Esophagus muscularis mucosa (tissue), 4 donors: ENCODE data around the gene PLPP4. TPM values are rescaled to one million over a fixed set of nuclear protein-coding genes. Genes with fewer than 3 reads are reported as not detected.

Experiments
- DNase-seq: peaks from one replicate; pipeline ENCODE4 v3.0.0-alpha.2; 2017; ENCODE audit errors: extremely low spot score
- H3K27ac ChIP-seq, 4 donors: fragments of 200-600 bp; sonication (generic); replicated peaks in 1 of 4; 1 replicate in 3 of 4; 2 replicates in 1 of 4; pipeline ENCODE4 v1.5.1; 2016 to 2019; ENCODE audit warnings: mild to moderate bottlenecking in 1 of 4
- H3K27me3 ChIP-seq, 4 donors: fragments of 200-600 bp; sonication (generic); one replicate each; pipeline versions ENCODE4 v1.5.1 to v1.6.0; 2016 to 2019
- H3K36me3 ChIP-seq, 4 donors: fragments of 200-600 bp; sonication (generic); one replicate each; pipeline ENCODE4 v1.5.1; 2016 to 2019
- H3K4me1 ChIP-seq, 4 donors: fragments of 200-600 bp; sonication (generic); one replicate each; pipeline ENCODE4 v1.5.1; 2016 to 2019
- H3K4me3 ChIP-seq, 4 donors: fragments of 200-600 bp; sonication (generic); 1 replicate in 2 of 4; 2 replicates in 2 of 4; pipeline ENCODE4 v1.5.1; 2016 to 2019; ENCODE audit warnings: mild to moderate bottlenecking in 4 of 4, moderate library complexity in 1 of 4
- H3K9me3 ChIP-seq, 4 donors: fragments of 200-600 bp; sonication (generic); 1 replicate in 3 of 4; 2 replicates in 1 of 4; pipeline ENCODE4 v1.5.1; 2016 to 2019
- EP300 ChIP-seq: sonication (generic); formaldehyde crosslinking; IDR thresholded peaks from one replicate; pipeline ENCODE4 v1.6.1; 2017; ENCODE audit warnings: antibody characterized with exemption
- POLR2A ChIP-seq: fragments of 450-650 bp; IDR thresholded peaks from one replicate; pipeline ENCODE4 v1.6.1; 2017; ENCODE audit warnings: antibody characterized with exemption, moderate library complexity, mild to moderate bottlenecking, low read depth
- POLR2AphosphoS5 ChIP-seq, 2 donors: sonication (generic); formaldehyde crosslinking; IDR thresholded peaks; one replicate each; pipeline ENCODE4 v1.6.1; 2017; ENCODE audit warnings: antibody characterized with exemption in 2 of 2
- WGBS: methylation state at CpG from one replicate; pipeline ENCODE4 v1.1.5; 2018; 5-methylcytosine and 5-hydroxymethylcytosine counted together
- intact Hi-C: fragments of 100-400 bp; cut with DNase I; formaldehyde crosslinking; loops from one replicate; pipeline ENCODE4 v1.15.1; 2023
- total RNA-seq, 4 donors: library from RNA; depleted of rRNA; stranded (reverse); fragments of >200 nt; gene quantifications; one replicate each; pipeline versions ENCODE4 v1.1.0 to v1.2.1, GENCODE V29; 2016
- TF ChIP-seq, protein P1 (sequence below), 3 experiments: fragments of 200-600 bp in 2 of 3; fragments of 450-650 bp in 1 of 3; sonication (generic) in 2 of 3; IDR thresholded peaks; one replicate each; pipeline ENCODE4 v1.5.1; 2017 to 2019; ENCODE audit warnings: antibody characterized with exemption in 3 of 3, mild to moderate bottlenecking in 2 of 3, moderate library complexity in 1 of 3

The PLPP4 gene
- total RNA-seq, 4 donors from 2014 or later = 0.84 to 2.1 (median 1.3) TPM

DNA sequence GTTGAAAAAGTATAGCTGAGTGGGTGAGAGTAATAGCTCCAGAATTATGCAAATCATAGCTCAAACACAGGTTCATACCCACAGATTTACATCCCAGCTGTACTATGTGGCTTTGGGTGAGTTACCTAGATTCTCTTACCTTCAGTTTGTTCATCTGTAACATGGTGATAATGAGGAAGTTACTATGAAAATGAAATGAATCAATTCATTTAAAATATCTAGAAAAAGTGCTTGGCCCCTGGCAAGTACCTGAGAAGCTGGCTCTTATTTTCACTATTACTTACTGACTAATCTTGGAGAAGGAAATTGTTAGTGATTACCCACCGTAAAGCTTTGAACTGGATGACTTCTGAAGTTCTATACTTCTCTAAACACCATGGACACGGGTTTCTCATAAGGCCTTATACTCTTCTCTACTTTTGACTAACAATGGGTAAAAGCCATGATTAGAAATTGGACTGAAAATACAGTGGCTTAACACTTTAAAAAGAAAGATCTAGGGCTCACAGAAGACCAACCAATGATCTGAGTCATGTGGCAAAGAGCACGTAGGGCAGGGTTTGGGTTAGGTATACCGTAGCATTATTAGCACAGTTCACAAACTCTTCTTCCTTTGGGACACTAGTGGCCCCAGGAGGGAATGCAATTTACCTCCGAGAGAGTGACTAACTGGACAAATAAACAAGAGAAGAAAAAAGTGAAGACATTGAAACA lies 149.2 kb downstream of the PLPP4 start:
- DNase-seq = peak; percentile 50
- no peak overlapping the region for H3K4me3 ChIP-seq
- no peaks in the 10 kb centered on the region for H3K4me1 ChIP-seq
- TF ChIP-seq POLR2AphosphoS5 (IDR thresholded peaks at IDR 0.05) (no peak), POLR2A (no peak), EP300 (no peak)
- TF ChIP-seq, protein P1, sequence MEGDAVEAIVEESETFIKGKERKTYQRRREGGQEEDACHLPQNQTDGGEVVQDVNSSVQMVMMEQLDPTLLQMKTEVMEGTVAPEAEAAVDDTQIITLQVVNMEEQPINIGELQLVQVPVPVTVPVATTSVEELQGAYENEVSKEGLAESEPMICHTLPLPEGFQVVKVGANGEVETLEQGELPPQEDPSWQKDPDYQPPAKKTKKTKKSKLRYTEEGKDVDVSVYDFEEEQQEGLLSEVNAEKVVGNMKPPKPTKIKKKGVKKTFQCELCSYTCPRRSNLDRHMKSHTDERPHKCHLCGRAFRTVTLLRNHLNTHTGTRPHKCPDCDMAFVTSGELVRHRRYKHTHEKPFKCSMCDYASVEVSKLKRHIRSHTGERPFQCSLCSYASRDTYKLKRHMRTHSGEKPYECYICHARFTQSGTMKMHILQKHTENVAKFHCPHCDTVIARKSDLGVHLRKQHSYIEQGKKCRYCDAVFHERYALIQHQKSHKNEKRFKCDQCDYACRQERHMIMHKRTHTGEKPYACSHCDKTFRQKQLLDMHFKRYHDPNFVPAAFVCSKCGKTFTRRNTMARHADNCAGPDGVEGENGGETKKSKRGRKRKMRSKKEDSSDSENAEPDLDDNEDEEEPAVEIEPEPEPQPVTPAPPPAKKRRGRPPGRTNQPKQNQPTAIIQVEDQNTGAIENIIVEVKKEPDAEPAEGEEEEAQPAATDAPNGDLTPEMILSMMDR (IDR thresholded peaks at IDR 0.05) = no peak
- no peak overlapping the region for H3K27ac ChIP-seq
- intact Hi-C loops = no loop called here
- H3K36me3 ChIP-seq = no peaks in the 10 kb centered on the region
- no peaks in the 10 kb centered on the region for H3K27me3 ChIP-seq
- WGBS = 83% methylated on average over 5 of the region's 5 CpGs
- H3K9me3 ChIP-seq = peaks cover 0 to 3% (median 0%) of the 10 kb centered on the region in 4 donors

DNA sequence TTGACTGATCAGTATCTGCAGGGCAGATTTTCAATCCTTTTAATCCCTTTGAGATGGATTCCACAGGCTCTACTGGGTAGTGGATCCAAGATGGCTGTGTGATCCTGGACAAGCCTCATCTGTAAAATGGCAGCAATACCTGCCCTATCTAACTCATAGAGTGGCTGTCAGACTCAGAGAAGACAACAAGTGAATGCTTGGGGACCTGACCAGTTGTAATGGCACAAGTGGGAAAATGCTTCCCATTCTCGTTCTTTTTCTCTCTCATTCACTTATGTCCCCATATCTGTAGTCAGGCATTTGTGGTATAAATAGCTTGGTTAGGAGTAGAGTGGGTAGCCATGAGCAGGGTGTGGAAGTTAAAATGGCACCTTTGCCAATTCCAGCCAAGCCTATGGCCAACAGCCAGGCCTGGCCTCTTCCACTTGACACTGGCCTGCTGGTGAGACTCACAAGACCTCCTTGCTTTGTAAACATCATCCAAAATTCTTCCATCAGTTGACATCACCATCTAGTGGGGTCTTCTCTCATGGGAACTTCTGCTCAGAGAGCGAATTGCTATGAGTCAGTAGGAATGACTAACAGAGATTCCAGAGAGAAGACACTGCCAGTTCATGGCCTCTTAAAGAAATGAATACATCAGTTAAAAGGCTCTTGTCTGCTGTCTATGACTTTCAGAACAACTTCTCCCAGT lies 150.1 kb downstream of the PLPP4 start:
- TF ChIP-seq, protein P1 (IDR thresholded peaks at IDR 0.05) = no peak
- TF ChIP-seq POLR2A (no peak), EP300 (no peak), POLR2AphosphoS5 (IDR thresholded peaks at IDR 0.05) (no peak)
- peaks cover 0 to 3% (median 0%) of the 10 kb centered on the region in 4 donors for H3K9me3 ChIP-seq
- H3K4me3 ChIP-seq = no peak overlapping the region
- intact Hi-C loops = no loop called here
- peak; percentile 64 for DNase-seq
- H3K4me1 ChIP-seq = no peaks in the 10 kb centered on the region
- WGBS = 92% methylated on average over 2 of the region's 2 CpGs
- no peak overlapping the region for H3K27ac ChIP-seq
- H3K36me3 ChIP-seq = no peaks in the 10 kb centered on the region
- H3K27me3 ChIP-seq = no peaks in the 10 kb centered on the region

DNA sequence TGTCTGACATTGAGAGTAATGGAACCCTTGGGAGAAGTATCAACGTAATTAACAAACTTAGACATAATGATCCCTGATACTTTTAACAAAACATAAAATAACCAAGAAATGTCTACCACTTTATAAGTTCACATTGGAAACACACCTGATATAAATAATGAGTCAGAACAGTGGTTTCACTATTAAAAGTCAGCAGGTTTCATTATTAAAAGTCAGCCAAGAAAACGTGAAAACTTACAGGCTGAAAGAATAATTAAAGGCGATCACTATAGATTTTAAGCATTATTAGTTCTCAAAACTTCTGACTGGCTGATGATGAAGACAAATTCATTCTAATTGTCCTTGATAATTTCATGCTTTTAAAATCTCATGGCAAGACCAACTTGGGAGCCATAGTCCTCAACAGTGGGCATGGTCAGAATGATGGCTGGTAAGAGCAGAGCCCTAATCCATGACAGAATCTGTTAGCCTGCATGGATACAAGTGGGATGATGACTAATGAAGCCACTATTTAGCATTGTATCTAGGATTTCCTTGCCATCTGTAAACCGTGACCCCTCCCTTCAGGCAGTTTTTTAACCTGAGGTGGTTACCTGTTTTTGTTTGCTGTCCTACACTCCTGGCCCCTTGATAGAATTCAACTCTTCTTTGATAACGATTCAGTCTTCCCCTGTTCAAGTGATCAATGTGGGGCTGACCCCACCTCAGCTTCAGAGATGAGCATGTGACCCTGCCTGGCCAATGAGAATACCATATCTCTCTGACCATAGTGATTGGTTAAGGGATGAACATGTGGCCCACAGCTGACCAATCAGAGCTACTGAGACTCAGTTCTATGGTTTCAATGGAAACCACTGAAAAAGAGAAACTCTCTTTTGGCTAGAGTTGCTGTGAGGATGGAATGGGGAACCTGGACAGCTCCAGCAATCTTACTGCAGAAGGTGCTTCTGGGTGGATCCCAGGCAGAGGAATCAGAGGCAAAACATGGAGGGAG lies 151.0 kb downstream of the PLPP4 start:
- intact Hi-C loops = no loop called here
- Histone ChIP-seq H3K9me3 (peaks cover 0 to 3% (median 0%) of the 10 kb centered on the region in 4 donors), H3K27me3 (no peaks in the 10 kb centered on the region), H3K4me1 (no peaks in the 10 kb centered on the region), H3K4me3 (no peak overlapping the region), H3K36me3 (no peaks in the 10 kb centered on the region), H3K27ac (no peak overlapping the region)
- DNase-seq = peak; percentile 72
- WGBS = 84% methylated on average over 5 of the region's 5 CpGs
- TF ChIP-seq, protein P1 (IDR thresholded peaks at IDR 0.05) = no peak
- no peak for TF ChIP-seq POLR2AphosphoS5 (IDR thresholded peaks at IDR 0.05)
- TF ChIP-seq EP300 = no peak
- TF ChIP-seq POLR2A = no peak

DNA sequence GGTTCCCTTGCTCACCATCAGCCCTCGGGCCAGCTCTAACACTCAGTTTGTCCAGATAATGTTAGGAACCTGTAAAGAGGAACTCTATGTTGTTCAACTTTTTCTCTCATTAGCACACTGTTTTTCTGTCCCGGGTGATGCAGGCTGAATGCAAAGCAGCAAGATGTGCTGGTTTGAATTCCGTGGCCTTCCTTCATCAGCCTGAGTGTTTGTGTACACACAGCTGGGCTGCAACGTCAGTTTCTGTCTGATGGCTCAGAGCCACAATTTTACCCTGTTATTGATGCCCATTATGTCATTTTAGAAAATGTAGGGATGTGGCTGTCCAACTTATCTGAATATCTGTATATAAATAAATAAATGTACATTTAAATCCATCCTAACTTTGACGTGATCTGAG lies 152.0 kb downstream of the PLPP4 start:
- H3K4me3 ChIP-seq = no peak overlapping the region
- 71% methylated on average over 5 of the region's 5 CpGs for WGBS
- no peaks in the 10 kb centered on the region for H3K27me3 ChIP-seq
- intact Hi-C loops = no loop called here
- no peaks in the 10 kb centered on the region for H3K36me3 ChIP-seq
- TF ChIP-seq EP300 = no peak
- TF ChIP-seq, protein P1 (IDR thresholded peaks at IDR 0.05) = no peak
- TF ChIP-seq POLR2AphosphoS5 (IDR thresholded peaks at IDR 0.05) = no peak
- TF ChIP-seq POLR2A = no peak
- peaks cover 0 to 3% (median 0%) of the 10 kb centered on the region in 4 donors for H3K9me3 ChIP-seq
- H3K4me1 ChIP-seq = no peaks in the 10 kb centered on the region
- H3K27ac ChIP-seq = no peak overlapping the region
- DNase-seq = peak; percentile 64
